Psoas muscle (tissue), 8 donors: Measurements from ENCODE around the gene COPG2. TPM values are rescaled to one million over a fixed set of nuclear protein-coding genes. Genes with fewer than 3 reads are reported as not detected.

Experiments
- ATAC-seq, 4 donors: fragments of 200-7000 bp; cut with Tn5 transposase; one replicate each; pipeline ENCODE4 v1.9.1; 2020; ENCODE audit warnings: moderate library complexity in 3 of 4, mild to moderate bottlenecking in 2 of 4
- DNase-seq, 2 donors: peaks; one replicate each; pipeline ENCODE4 v3.0.0-alpha.2; 2020
- H3K27ac ChIP-seq: fragments of 200-600 bp; one replicate; pipeline ENCODE4 v1.8.0; 2022
- H3K27me3 ChIP-seq, 3 donors: fragments of 200-600 bp in 1 of 3; one replicate each; pipeline versions ENCODE4 v1.6.1 to v1.8.0; 2013 to 2022; ENCODE audit warnings: low read length in 2 of 3, mild to moderate bottlenecking in 2 of 3, moderate library complexity in 1 of 3; ENCODE audit not compliant: insufficient read depth in 3 of 3
- H3K36me3 ChIP-seq, 2 donors: fragments of 200-600 bp in 1 of 2; one replicate each; pipeline versions ENCODE4 v1.6.1 to v1.8.0; 2013 to 2022; ENCODE audit warnings: low read depth in 1 of 2, mild to moderate bottlenecking in 1 of 2, moderate library complexity in 1 of 2; ENCODE audit not compliant: insufficient read depth in 1 of 2
- H3K4me1 ChIP-seq: fragments of 200-600 bp; one replicate; pipeline ENCODE4 v1.8.0; 2022
- H3K4me3 ChIP-seq: fragments of 200-600 bp; one replicate; pipeline ENCODE4 v1.8.0; 2022; ENCODE audit warnings: mild to moderate bottlenecking
- H3K9me3 ChIP-seq: fragments of 200-600 bp; one replicate; pipeline ENCODE4 v1.8.0; 2022
- CTCF ChIP-seq: fragments of 200-600 bp; IDR thresholded peaks from one replicate; pipeline ENCODE4 v1.8.0; 2022; ENCODE audit warnings: antibody characterized with exemption
- WGBS, 3 donors: extraction: QIAGEN DNeasy Blood & Tissue Kit; methylation state at CpG; one replicate each; pipeline versions ENCODE4 v1.1.6 to v1.1.7; 2013; 5-methylcytosine and 5-hydroxymethylcytosine counted together
- intact Hi-C, 2 donors: fragments of 100-400 bp; cut with DNase I; formaldehyde crosslinking; loops; one replicate each; pipeline versions ENCODE4 v1.11.0 to v1.14.2; 2022
- polyA plus RNA-seq, 3 donors: library from polyadenylated mRNA; stranded (reverse); fragments of 200-250 nt; gene quantifications; one replicate each; pipeline ENCODE4 v1.2.3, GENCODE V29; 2013
- total RNA-seq, 4 donors: library from RNA; stranded (reverse); fragmentation: NEBNext Ultra II Directional in 2 of 4; extraction: Animal tissue kit (Norgen Biotek cat#: 25700) in 2 of 4; gene quantifications; one replicate each; pipeline versions ENCODE4 v1.2.1 to v1.2.4, GENCODE V29; 2021 to 2023
- donor health status: healthy with polysubstance abuse.
- donor health status: DM: no; HTN: no; CAD: no; lungs with moderate emphysema.
- donor health status: Bipolar disorder and iron deficiency.
- donor health status: healthy.
- donor health status: DM: yes; HTN: yes; CAD: no.
- donor health status: DM: no; HTN: no; CAD: no.
- donor health status: DM: no; HTN: no; CAD: no.
- donor health status: DM: yes; HTN: yes; CAD: no.

Gene COPG2
- total and polyA plus RNA-seq, 7 donors = 9.6 to 21.5 (median 13.2) TPM

- 85 to 87% (median 86%) methylated on average over 2 of the region's 2 CpGs for WGBS, 3 donors
- no peak overlapping the region for H3K27ac ChIP-seq
- no peak for TF ChIP-seq CTCF
Observed at GRCh38 chr7:130471974-130472373, 196.6 kb downstream of the COPG2 start.

GRCh38 chr7:130468612-130469011 is 199.9 kb downstream of the COPG2 start:
- no peaks in the 10 kb centered on the region for H3K36me3 ChIP-seq
- H3K9me3 ChIP-seq = no peaks in the 10 kb centered on the region
- no peaks in the 10 kb centered on the region for H3K4me1 ChIP-seq
- DNase-seq (no peak), ATAC-seq (no peak)
- no peaks in the 10 kb centered on the region for H3K27me3 ChIP-seq
- no peak overlapping the region for H3K4me3 ChIP-seq
- intact Hi-C loops = no loop called here
- 88 to 93% (median 90%) methylated on average over 1 of the region's 1 CpG for WGBS, 3 donors
- H3K27ac ChIP-seq = no peak overlapping the region
- no peak for TF ChIP-seq CTCF

More at GRCh38 chr7:130471974-130472373, 196.6 kb downstream of the COPG2 start:
- Histone ChIP-seq H3K4me3 (no peak overlapping the region), H3K9me3 (no peaks in the 10 kb centered on the region), H3K4me1 (no peaks in the 10 kb centered on the region), H3K27me3 (no peaks in the 10 kb centered on the region), H3K36me3 (no peaks in the 10 kb centered on the region)
- DNase-seq = no peak
- no peak for ATAC-seq
- intact Hi-C loops = no loop called here

GRCh38 chr7:130463553-130464434 is 204.8 kb downstream of the COPG2 start:
- intact Hi-C loops = no loop called here
- DNase-seq (no peak), ATAC-seq (no peak)
- Histone ChIP-seq H3K27me3 (no peaks in the 10 kb centered on the region), H3K27ac (no peak overlapping the region), H3K36me3 (no peaks in the 10 kb centered on the region), H3K4me1 (no peaks in the 10 kb centered on the region), H3K9me3 (peaks cover 11% of the 10 kb centered on the region), H3K4me3 (no peak overlapping the region)
- TF ChIP-seq CTCF = no peak
- WGBS, 3 donors = 73 to 80% (median 76%) methylated on average over 4 of the region's 4 CpGs

- WGBS, 3 donors = 24 to 81% (median 61%) methylated on average over 2 of the region's 2 CpGs
- Histone ChIP-seq H3K9me3 (peaks cover 11% of the 10 kb centered on the region), H3K27ac (no peak overlapping the region), H3K4me1 (no peaks in the 10 kb centered on the region), H3K36me3 (no peaks in the 10 kb centered on the region), H3K4me3 (no peak overlapping the region), H3K27me3 (no peaks in the 10 kb centered on the region)
- DNase-seq = no peak
- no peak for ATAC-seq
- TF ChIP-seq CTCF = no peak
- intact Hi-C loops = no loop called here
Observed at GRCh38 chr7:130461272-130461671, 207.3 kb downstream of the COPG2 start.
